ENCODE data around the gene G2E3.
A peak's percentile ranks its signal among the peaks of the same experiment; 100 is the strongest.
"Not testable (repeated sequence)": the region's sequence is repeated elsewhere in the genome, so short reads cannot be mapped to it uniquely, and the experiment has no call there.

The G2E3 gene

DNA sequence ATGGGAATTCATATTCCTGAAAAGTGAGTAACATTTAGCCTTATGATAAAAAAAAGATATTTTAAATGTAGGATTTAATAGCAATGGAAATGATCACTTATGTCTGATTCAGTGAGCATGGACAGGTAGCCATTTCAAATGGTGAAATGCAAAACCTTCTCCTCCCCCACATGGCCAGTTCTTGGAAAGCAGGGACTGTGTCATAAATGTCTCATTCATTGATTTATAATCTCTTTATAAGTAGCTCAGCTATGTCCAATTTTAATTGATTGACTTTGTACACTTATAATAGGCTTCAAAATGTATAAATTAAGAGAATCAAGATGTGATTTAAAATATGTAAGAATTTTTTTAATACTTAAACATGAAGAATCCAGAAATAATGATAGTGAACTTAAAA lies 38.5 kb downstream of the G2E3 start:
- CTCF ChIA-PET: interaction anchor here (0.7 kb wide), 1 partner anchor 30 kb away, joined by 3 read pairs; no protein-coding TSS in a partner anchor
- POLR2A ChIA-PET: no interaction called here
- TF ChIP-seq FOXK2 (IDR thresholded peaks at IDR 0.05) (no peak), FOXA1 (IDR thresholded peaks at IDR 0.05) (no peak), ARNT (IDR thresholded peaks at IDR 0.05) (no peak), LEF1 (IDR thresholded peaks at IDR 0.05; ENCODE audit: borderline replicate concordance) (no peak)
- TF ChIP-seq, protein P1, sequence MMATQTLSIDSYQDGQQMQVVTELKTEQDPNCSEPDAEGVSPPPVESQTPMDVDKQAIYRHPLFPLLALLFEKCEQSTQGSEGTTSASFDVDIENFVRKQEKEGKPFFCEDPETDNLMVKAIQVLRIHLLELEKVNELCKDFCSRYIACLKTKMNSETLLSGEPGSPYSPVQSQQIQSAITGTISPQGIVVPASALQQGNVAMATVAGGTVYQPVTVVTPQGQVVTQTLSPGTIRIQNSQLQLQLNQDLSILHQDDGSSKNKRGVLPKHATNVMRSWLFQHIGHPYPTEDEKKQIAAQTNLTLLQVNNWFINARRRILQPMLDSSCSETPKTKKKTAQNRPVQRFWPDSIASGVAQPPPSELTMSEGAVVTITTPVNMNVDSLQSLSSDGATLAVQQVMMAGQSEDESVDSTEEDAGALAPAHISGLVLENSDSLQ (IDR thresholded peaks at IDR 0.05): peak; percentile 83
- DNase-seq (ENCODE audit: extremely low spot score): no peak

GRCh38 chr14:30600922-30601918 lies 42.3 kb downstream of the G2E3 start:
- POLR2A ChIA-PET: no interaction called here
- TF ChIP-seq ZNF384 (IDR thresholded peaks at IDR 0.05) (no peak), ARNT (IDR thresholded peaks at IDR 0.05) (no peak), ELF4 (IDR thresholded peaks at IDR 0.05) (no peak), TARDBP (IDR thresholded peaks at IDR 0.05) (no peak), FOXM1 (IDR thresholded peaks at IDR 0.05; ENCODE audit: borderline replicate concordance) (no peak), FOXK2 (IDR thresholded peaks at IDR 0.05) (no peak), L3MBTL2 (conservative IDR thresholded peaks at IDR 0.05) (no peak), SUZ12 (IDR thresholded peaks at IDR 0.05) (no peak)
- DNase-seq (ENCODE audit: extremely low spot score): no peak
- CTCF ChIA-PET: no interaction called here

GRCh38 chr14:30603402-30603801 lies 44.4 kb downstream of the G2E3 start:
- no peak for DNase-seq (ENCODE audit: extremely low spot score)
- ChIA-PET CTCF (no interaction called here), POLR2A (no interaction called here)
- TF ChIP-seq NFRKB (IDR thresholded peaks at IDR 0.05): no peak
- TF ChIP-seq CTBP1 (IDR thresholded peaks at IDR 0.05; ENCODE audit: borderline replicate concordance): no peak
- TF ChIP-seq BHLHE40 (IDR thresholded peaks at IDR 0.05; ENCODE audit: borderline replicate concordance): no peak
- TF ChIP-seq L3MBTL2 (conservative IDR thresholded peaks at IDR 0.05): no peak
- no peak for TF ChIP-seq ZNF384 (IDR thresholded peaks at IDR 0.05)
- TF ChIP-seq, protein P1 (IDR thresholded peaks at IDR 0.05): no peak
- no peak for TF ChIP-seq ELF4 (IDR thresholded peaks at IDR 0.05)
- TF ChIP-seq TARDBP (IDR thresholded peaks at IDR 0.05): no peak
- no peak for TF ChIP-seq SP1 (IDR thresholded peaks at IDR 0.05)
- TF ChIP-seq HDGF (IDR thresholded peaks at IDR 0.05; ENCODE audit: borderline replicate concordance): no peak

DNA sequence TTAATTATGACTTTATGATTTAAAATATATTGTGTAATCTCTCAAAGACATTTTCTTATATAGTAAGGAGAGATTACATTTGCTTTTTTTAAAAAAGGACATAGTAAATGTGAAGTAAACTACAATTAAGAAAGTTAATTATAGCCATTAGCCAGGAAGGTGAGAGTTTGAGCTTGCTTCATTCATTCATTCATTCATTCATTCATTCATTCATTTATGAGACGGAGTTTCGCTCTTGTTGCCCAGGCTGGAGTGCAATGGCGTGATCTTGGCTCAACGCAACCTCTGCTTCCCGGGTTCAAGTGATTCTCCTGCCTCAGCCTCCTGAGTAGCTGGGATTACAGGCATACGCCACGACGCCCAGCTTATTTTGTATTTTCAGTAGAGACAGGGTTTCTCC lies 45.7 kb downstream of the G2E3 start:
- DNase-seq (ENCODE audit: extremely low spot score); POLR2A ChIA-PET: not testable (repeated sequence)
- CTCF ChIA-PET: interaction anchor here (0.6 kb wide), 1 partner anchor 13 kb away, joined by 7 read pairs; no protein-coding TSS in a partner anchor

GRCh38 chr14:30607156-30607780 lies 48.3 kb downstream of the G2E3 start:
- POLR2A ChIA-PET: interaction anchor here (1.0 kb wide), 1 partner anchor 15 kb away, joined by 3 read pairs; the partner anchor contains the start of gene SCFD1
- DNase-seq (ENCODE audit: extremely low spot score): no peak
- CTCF ChIA-PET: interaction anchor here (0.6 kb wide), 1 partner anchor 110 kb away, joined by 6 read pairs; no protein-coding TSS in a partner anchor
- TF ChIP-seq SUZ12 (IDR thresholded peaks at IDR 0.05) (no peak), CTBP1 (IDR thresholded peaks at IDR 0.05; ENCODE audit: borderline replicate concordance) (no peak), ZNF384 (IDR thresholded peaks at IDR 0.05) (no peak), SP1 (IDR thresholded peaks at IDR 0.05) (no peak)

DNA sequence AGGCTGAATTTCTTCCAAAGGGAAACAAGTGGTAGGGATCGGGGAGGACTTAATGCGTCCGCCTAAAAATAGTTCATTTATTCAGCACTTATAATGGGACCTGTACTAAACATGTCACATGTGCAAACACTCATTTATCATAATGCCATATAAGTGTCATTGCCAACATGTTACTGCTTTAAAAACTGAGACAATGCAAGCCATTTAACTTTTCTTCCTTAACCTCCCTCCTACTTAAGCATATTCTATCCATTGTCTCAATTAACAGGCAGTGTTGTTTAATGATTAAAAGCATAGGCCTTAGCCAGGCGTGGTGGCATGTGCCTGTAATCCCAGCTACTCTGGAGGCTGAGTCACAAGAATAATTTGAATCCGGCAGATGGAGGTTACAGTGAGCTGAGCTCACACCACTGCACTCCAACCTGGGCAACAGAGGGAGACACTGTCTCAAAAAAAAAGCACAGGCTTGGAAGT lies 49.6 kb downstream of the G2E3 start:
- ChIA-PET CTCF (interaction anchor here (0.6 to 0.7 kb wide), 2 partner anchors 14 to 1556 kb away, joined by 3 read pairs; no protein-coding TSS in a partner anchor), POLR2A (interaction anchor here (1.9 kb wide), 1 partner anchor 14 kb away, joined by 7 read pairs; the partner anchor contains the start of gene SCFD1)
- TF ChIP-seq, protein P1 (IDR thresholded peaks at IDR 0.05): peak; percentile 84
- TF ChIP-seq ZNF384 (IDR thresholded peaks at IDR 0.05) (no peak), LEF1 (IDR thresholded peaks at IDR 0.05; ENCODE audit: borderline replicate concordance) (no peak), SP1 (IDR thresholded peaks at IDR 0.05) (no peak)
- DNase-seq (ENCODE audit: extremely low spot score): no peak
